ENCODE data around the gene ADM2. TPM values are rescaled to one million over a fixed set of nuclear protein-coding genes. Genes with fewer than 3 reads are reported as not detected.
A peak's percentile ranks its signal among the peaks of the same experiment; 100 is the strongest.

ADM2 gene
- polyA plus RNA-seq, 4 donors: 2.2 to 14.7 (median 8.7) TPM

GRCh38 chr22:50503475-50504145 lies 22.3 kb downstream of the ADM2 start:
- FAIRE-seq: no peak
- 78 to 87% (median 85%) methylated on average over 15 to 26 of the region's 26 CpGs for WGBS, 3 donors

GRCh38 chr22:50504369-50505211 lies 23.2 kb downstream of the ADM2 start:
- Histone ChIP-seq H3K27ac (ENCODE audit: low read depth in 1 of 3, low read length in 2 of 3) (no peak overlapping the region), H3K4me3 (ENCODE audit: low read depth in 1 of 3, low read length in 3 of 3) (no peak overlapping the region), H3K4me1 (ENCODE audit: control insufficient read depth in 3 of 3, insufficient read depth in 2 of 3, low read depth in 1 of 3, low read length in 2 of 3) (peaks cover 0 to 18% (median 0%) of the 10 kb centered on the region in 3 donors), H3K9me3 (ENCODE audit: control insufficient read depth in 2 of 2, insufficient read depth in 1 of 2, low read depth in 1 of 2, low read length in 1 of 2) (no peaks in the 10 kb centered on the region), H3K27me3 (ENCODE audit: control insufficient read depth in 3 of 3, insufficient read depth in 3 of 3, low read length in 3 of 3) (no peaks in the 10 kb centered on the region), H3K36me3 (ENCODE audit: control insufficient read depth in 3 of 3, insufficient read depth in 2 of 3, low read depth in 1 of 3, low read length in 3 of 3) (peaks cover 6 to 39% (median 6%) of the 10 kb centered on the region in 3 donors)
- FAIRE-seq (no peak), DNase-seq (no peak)
- 87 to 93% (median 90%) methylated on average over 41 to 44 of the region's 44 CpGs for WGBS, 3 donors

More at GRCh38 chr22:50503475-50504145, 22.3 kb downstream of the ADM2 start:
- Histone ChIP-seq H3K36me3 (ENCODE audit: control insufficient read depth in 3 of 3, insufficient read depth in 2 of 3, low read depth in 1 of 3, low read length in 3 of 3) (peaks cover 6 to 39% (median 6%) of the 10 kb centered on the region in 3 donors), H3K27ac (ENCODE audit: low read depth in 1 of 3, low read length in 2 of 3) (no peak overlapping the region), H3K4me1 (ENCODE audit: control insufficient read depth in 3 of 3, insufficient read depth in 2 of 3, low read depth in 1 of 3, low read length in 2 of 3) (peaks cover 0 to 12% (median 0%) of the 10 kb centered on the region in 3 donors), H3K4me3 (ENCODE audit: low read depth in 1 of 3, low read length in 3 of 3) (no peak overlapping the region), H3K9me3 (ENCODE audit: control insufficient read depth in 2 of 2, insufficient read depth in 1 of 2, low read depth in 1 of 2, low read length in 1 of 2) (no peaks in the 10 kb centered on the region), H3K27me3 (ENCODE audit: control insufficient read depth in 3 of 3, insufficient read depth in 3 of 3, low read length in 3 of 3) (no peaks in the 10 kb centered on the region)
- no peak for DNase-seq

- 89 to 93% (median 91%) methylated on average over 13 to 14 of the region's 14 CpGs for WGBS, 3 donors
- DNase-seq (no peak), FAIRE-seq (no peak)
- Histone ChIP-seq H3K27me3 (ENCODE audit: control insufficient read depth in 3 of 3, insufficient read depth in 3 of 3, low read length in 3 of 3) (no peaks in the 10 kb centered on the region), H3K9me3 (ENCODE audit: control insufficient read depth in 2 of 2, insufficient read depth in 1 of 2, low read depth in 1 of 2, low read length in 1 of 2) (no peaks in the 10 kb centered on the region), H3K4me3 (ENCODE audit: low read depth in 1 of 3, low read length in 3 of 3) (no peak overlapping the region), H3K4me1 (ENCODE audit: control insufficient read depth in 3 of 3, insufficient read depth in 2 of 3, low read depth in 1 of 3, low read length in 2 of 3) (peaks cover 0 to 18% (median 0%) of the 10 kb centered on the region in 3 donors), H3K36me3 (ENCODE audit: control insufficient read depth in 3 of 3, insufficient read depth in 2 of 3, low read depth in 1 of 3, low read length in 3 of 3) (peaks cover 6 to 41% (median 6%) of the 10 kb centered on the region in 3 donors), H3K27ac (ENCODE audit: low read depth in 1 of 3, low read length in 2 of 3) (no peak overlapping the region)
These were observed 24.0 kb downstream of the ADM2 start for GRCh38 chr22:50505276-50505775.

- H3K27me3 ChIP-seq (ENCODE audit: control insufficient read depth in 3 of 3, insufficient read depth in 3 of 3, low read length in 3 of 3): no peaks in the 10 kb centered on the region
- peak overlapping the region in 1 of 3 donors; percentile 100 for H3K4me3 ChIP-seq (ENCODE audit: low read depth in 1 of 3, low read length in 3 of 3)
- DNase-seq (no peak), FAIRE-seq (no peak)
- H3K27ac ChIP-seq (ENCODE audit: low read depth in 1 of 3, low read length in 2 of 3): no peak overlapping the region
- peaks cover 0 to 18% (median 0%) of the 10 kb centered on the region in 3 donors for H3K4me1 ChIP-seq (ENCODE audit: control insufficient read depth in 3 of 3, insufficient read depth in 2 of 3, low read depth in 1 of 3, low read length in 2 of 3)
- H3K9me3 ChIP-seq (ENCODE audit: control insufficient read depth in 2 of 2, insufficient read depth in 1 of 2, low read depth in 1 of 2, low read length in 1 of 2): no peaks in the 10 kb centered on the region
- WGBS, 3 donors: 88 to 91% (median 91%) methylated on average over 35 to 41 of the region's 41 CpGs
- peaks cover 6 to 44% (median 6%) of the 10 kb centered on the region in 3 donors for H3K36me3 ChIP-seq (ENCODE audit: control insufficient read depth in 3 of 3, insufficient read depth in 2 of 3, low read depth in 1 of 3, low read length in 3 of 3)
These were observed 24.6 kb downstream of the ADM2 start for GRCh38 chr22:50505776-50506610.

GRCh38 chr22:50506611-50507420 lies 25.5 kb downstream of the ADM2 start:
- Histone ChIP-seq H3K4me3 (ENCODE audit: low read depth in 1 of 3, low read length in 3 of 3) (peak overlapping the region; percentile 71 to 100 (median 73)), H3K27me3 (ENCODE audit: control insufficient read depth in 3 of 3, insufficient read depth in 3 of 3, low read length in 3 of 3) (no peaks in the 10 kb centered on the region), H3K9me3 (ENCODE audit: control insufficient read depth in 2 of 2, insufficient read depth in 1 of 2, low read depth in 1 of 2, low read length in 1 of 2) (no peaks in the 10 kb centered on the region), H3K27ac (ENCODE audit: low read depth in 1 of 3, low read length in 2 of 3) (peak overlapping the region; percentile 67 to 88 (median 82)), H3K36me3 (ENCODE audit: control insufficient read depth in 3 of 3, insufficient read depth in 2 of 3, low read depth in 1 of 3, low read length in 3 of 3) (peaks cover 6 to 44% (median 6%) of the 10 kb centered on the region in 3 donors), H3K4me1 (ENCODE audit: control insufficient read depth in 3 of 3, insufficient read depth in 2 of 3, low read depth in 1 of 3, low read length in 2 of 3) (peaks cover 0 to 18% (median 0%) of the 10 kb centered on the region in 3 donors)
- DNase-seq (no peak), FAIRE-seq (no peak)
- 15 to 33% (median 22%) methylated on average over 21 of the region's 21 CpGs for WGBS, 3 donors

- peaks cover 0 to 18% (median 0%) of the 10 kb centered on the region in 3 donors for H3K4me1 ChIP-seq (ENCODE audit: control insufficient read depth in 3 of 3, insufficient read depth in 2 of 3, low read depth in 1 of 3, low read length in 2 of 3)
- H3K27ac ChIP-seq (ENCODE audit: low read depth in 1 of 3, low read length in 2 of 3): peak within 1 kb of the TSS; percentile 84 to 97 (median 87)
- no peak for FAIRE-seq
These were observed 26.2 kb downstream of the ADM2 start, which contains the start of gene LMF2 for GRCh38 chr22:50507421-50507990. Gene LMF2, minus strand, starts transcription at chr22:50507702. Its CDS starts 27 bp downstream, at chr22:50507675.

More at GRCh38 chr22:50507421-50507990, 26.2 kb downstream of the ADM2 start, which contains the start of gene LMF2:
- no peak for DNase-seq
- Histone ChIP-seq H3K36me3 (ENCODE audit: control insufficient read depth in 3 of 3, insufficient read depth in 2 of 3, low read depth in 1 of 3, low read length in 3 of 3) (peaks cover 6 to 40% (median 6%) of the 10 kb centered on the region in 3 donors), H3K9me3 (ENCODE audit: control insufficient read depth in 2 of 2, insufficient read depth in 1 of 2, low read depth in 1 of 2, low read length in 1 of 2) (no peaks in the 10 kb centered on the region), H3K27me3 (ENCODE audit: control insufficient read depth in 3 of 3, insufficient read depth in 3 of 3, low read length in 3 of 3) (no peaks in the 10 kb centered on the region), H3K4me3 (ENCODE audit: low read depth in 1 of 3, low read length in 3 of 3) (peak within 1 kb of the TSS; percentile 73 to 100 (median 86))
- 0 to 1% (median 0%) methylated on average over 9 to 55 of the region's 62 CpGs for WGBS, 3 donors

Measured in small intestine (tissue), 7 donors.